Osteoblast (primary cell): ENCODE measurements around the gene FFAR3. TPM values are rescaled to one million over a fixed set of nuclear protein-coding genes. Genes with fewer than 3 reads are reported as not detected.
A peak's percentile ranks its signal among the peaks of the same experiment; 100 is the strongest.

Source experiments
- DNase-seq: peaks from one replicate; pipeline ENCODE4 v3.0.0; 2011; ENCODE audit warnings: low spot score, mixed read lengths; ENCODE audit not compliant: insufficient read length; ENCODE audit errors: missing footprints
- H2AFZ ChIP-seq: 2 replicates; pipeline ENCODE4 v1.6.0; 2011; ENCODE audit warnings: mild to moderate bottlenecking, low read length
- H3K27ac ChIP-seq: 2 replicates; pipeline ENCODE4 v1.5.1; 2011; ENCODE audit warnings: mild to moderate bottlenecking, low read depth, low read length, moderate library complexity
- H3K27me3 ChIP-seq: 2 replicates; pipeline ENCODE4 v1.6.0; 2012; ENCODE audit warnings: mild to moderate bottlenecking, control low read depth, inconsistent platforms, low read length, moderate library complexity; ENCODE audit not compliant: insufficient read depth
- H3K36me3 ChIP-seq: 2 replicates; pipeline ENCODE4 v1.5.1; 2011; ENCODE audit warnings: mild to moderate bottlenecking, low read length, control low read depth, moderate library complexity; ENCODE audit not compliant: insufficient read depth
- H3K4me1 ChIP-seq: 2 replicates; pipeline ENCODE4 v1.5.1; 2011; ENCODE audit warnings: mild to moderate bottlenecking, low read length, control low read depth, moderate library complexity; ENCODE audit not compliant: insufficient read depth
- H3K4me2 ChIP-seq: 2 replicates; pipeline ENCODE4 v1.6.0; 2011; ENCODE audit warnings: mild to moderate bottlenecking, low read length; ENCODE audit not compliant: insufficient read depth
- H3K4me3 ChIP-seq: fragments of 200-600 bp; sonication (generic); 3 replicates; pipeline ENCODE4 v1.5.1; 2012; ENCODE audit warnings: mild to moderate bottlenecking, low read length, inconsistent platforms; ENCODE audit not compliant: insufficient read depth
- H3K79me2 ChIP-seq: 2 replicates; pipeline ENCODE4 v1.6.0; 2012; ENCODE audit warnings: mild to moderate bottlenecking, low read length, control low read depth, inconsistent platforms; ENCODE audit not compliant: insufficient read depth
- H3K9me3 ChIP-seq: 2 replicates; pipeline ENCODE4 v1.5.1; 2011; ENCODE audit warnings: low read depth, low read length, control low read depth
- H4K20me1 ChIP-seq: 2 replicates; pipeline ENCODE4 v1.6.0; 2012; ENCODE audit warnings: mild to moderate bottlenecking, low read length, control low read depth; ENCODE audit not compliant: insufficient read depth
- CTCF ChIP-seq: IDR thresholded peaks from 2 replicates; pipeline ENCODE4 v1.5.1; 2011; ENCODE audit warnings: mild to moderate bottlenecking, low read depth, low read length, moderate library complexity; ENCODE audit errors: extremely low read depth
- total RNA-seq: library from RNA; depleted of rRNA; stranded (reverse); fragments of >200 nt; gene quantifications from 2 replicates; pipeline ENCODE4 v1.2.3, GENCODE V29; 2012

FFAR3 gene
- total RNA-seq, 1 donor, result not detected

GRCh38 chr19:35318679-35319448 lies 39.4 kb upstream of the FFAR3 start:
- peak overlapping the region; percentile 73 for H2AFZ ChIP-seq
- no peaks in the 10 kb centered on the region for H3K36me3 ChIP-seq
- H3K27ac ChIP-seq, result peak overlapping the region; percentile 66
- H3K4me2 ChIP-seq, result peak overlapping the region; percentile 19
- DNase-seq, result peak; percentile 96
- TF ChIP-seq CTCF, result no peak
- peaks cover 11% of the 10 kb centered on the region for H3K4me1 ChIP-seq
- H3K9me3 ChIP-seq, result no peaks in the 10 kb centered on the region
- no peaks in the 10 kb centered on the region for H3K27me3 ChIP-seq
- H4K20me1 ChIP-seq, result no peaks in the 10 kb centered on the region
- H3K4me3 ChIP-seq, result no peak overlapping the region
- H3K79me2 ChIP-seq, result no peaks in the 10 kb centered on the region

GRCh38 chr19:35320065-35320713 lies 38.1 kb upstream of the FFAR3 start:
- H4K20me1 ChIP-seq, result no peaks in the 10 kb centered on the region
- no peaks in the 10 kb centered on the region for H3K79me2 ChIP-seq
- H3K27me3 ChIP-seq, result no peaks in the 10 kb centered on the region
- H3K36me3 ChIP-seq, result no peaks in the 10 kb centered on the region
- TF ChIP-seq CTCF, result no peak
- no peaks in the 10 kb centered on the region for H3K9me3 ChIP-seq
- no peak overlapping the region for H2AFZ ChIP-seq
- no peak overlapping the region for H3K27ac ChIP-seq
- no peak for DNase-seq
- peaks cover 11% of the 10 kb centered on the region for H3K4me1 ChIP-seq
- H3K4me2 ChIP-seq, result no peak overlapping the region
- no peak overlapping the region for H3K4me3 ChIP-seq

GRCh38 chr19:35321291-35321690 lies 37.0 kb upstream of the FFAR3 start:
- no peaks in the 10 kb centered on the region for H3K36me3 ChIP-seq
- no peak for DNase-seq
- no peaks in the 10 kb centered on the region for H4K20me1 ChIP-seq
- H3K4me3 ChIP-seq, result no peak overlapping the region
- H3K9me3 ChIP-seq, result no peaks in the 10 kb centered on the region
- peaks cover 4% of the 10 kb centered on the region for H3K27me3 ChIP-seq
- TF ChIP-seq CTCF, result no peak
- H3K27ac ChIP-seq, result no peak overlapping the region
- peaks cover 11% of the 10 kb centered on the region for H3K4me1 ChIP-seq
- H2AFZ ChIP-seq, result no peak overlapping the region
- no peaks in the 10 kb centered on the region for H3K79me2 ChIP-seq
- H3K4me2 ChIP-seq, result no peak overlapping the region

GRCh38 chr19:35322014-35322413 lies 36.2 kb upstream of the FFAR3 start:
- no peak overlapping the region for H2AFZ ChIP-seq
- no peak for DNase-seq
- no peak overlapping the region for H3K27ac ChIP-seq
- H4K20me1 ChIP-seq, result no peaks in the 10 kb centered on the region
- peaks cover 11% of the 10 kb centered on the region for H3K4me1 ChIP-seq
- H3K4me3 ChIP-seq, result no peak overlapping the region
- H3K4me2 ChIP-seq, result no peak overlapping the region
- H3K36me3 ChIP-seq, result no peaks in the 10 kb centered on the region
- no peaks in the 10 kb centered on the region for H3K79me2 ChIP-seq
- no peaks in the 10 kb centered on the region for H3K9me3 ChIP-seq
- no peak for TF ChIP-seq CTCF
- peaks cover 10% of the 10 kb centered on the region for H3K27me3 ChIP-seq
